ENCODE measurements around the gene RNF213.

RNF213 gene

GRCh38 chr17:80229011-80229410 lies 31.6 kb upstream of the RNF213 start:
- H3K4me1 ChIP-seq (ENCODE audit: control insufficient read depth, insufficient read depth, low read depth, low read length): peaks cover 8% of the 10 kb centered on the region
- H3K18ac ChIP-seq (ENCODE audit: low read depth in 1 of 2, low read length in 2 of 2): no peak overlapping the region
- H3K27me3 ChIP-seq (ENCODE audit: control insufficient read depth in 1 of 2, insufficient read depth in 1 of 2, low read length in 2 of 2): no peaks in the 10 kb centered on the region
- H3K9ac ChIP-seq (ENCODE audit: low read length): no peak overlapping the region
- H3K14ac ChIP-seq (ENCODE audit: low read length in 2 of 2): no peak overlapping the region
- no peak for DNase-seq
- H2BK5ac ChIP-seq (ENCODE audit: low read depth, low read length, poor library complexity, severe bottlenecking): no peak overlapping the region
- H3K4me2 ChIP-seq (ENCODE audit: low read length, poor library complexity, severe bottlenecking): no peak overlapping the region
- no peak overlapping the region for H2AK5ac ChIP-seq (ENCODE audit: low read length, severe bottlenecking)
- no peak overlapping the region for H2BK15ac ChIP-seq (ENCODE audit: low read depth, poor library complexity, severe bottlenecking)
- peaks cover 54 to 57% of the 10 kb centered on the region in 2 experiments for H3K36me3 ChIP-seq (ENCODE audit: control insufficient read depth in 1 of 2, insufficient read depth in 2 of 2, low read depth in 1 of 2, low read length in 2 of 2)
- no peak overlapping the region for H3K4me3 ChIP-seq (ENCODE audit: insufficient read depth in 1 of 2, low read depth in 1 of 2, low read length in 2 of 2)
- no peak overlapping the region for H4K91ac ChIP-seq (ENCODE audit: low read length)
- no peak overlapping the region for H3K27ac ChIP-seq (ENCODE audit: low read length, poor library complexity, severe bottlenecking)
- no peak overlapping the region for H3K4ac ChIP-seq (ENCODE audit: low read depth in 1 of 2, low read length in 2 of 2)
- no peak overlapping the region for H2BK120ac ChIP-seq (ENCODE audit: low read depth, low read length)
- H4K8ac ChIP-seq (ENCODE audit: low read length): no peak overlapping the region
- 94% methylated on average over 4 of the region's 4 CpGs for WGBS
- no peak overlapping the region for H3K23ac ChIP-seq (ENCODE audit: low read length in 2 of 2)
- peaks cover 26% of the 10 kb centered on the region for H3K9me3 ChIP-seq (ENCODE audit: control insufficient read depth, low read length)
- no peak overlapping the region for H2BK12ac ChIP-seq (ENCODE audit: low read length in 2 of 2)
- H3K79me1 ChIP-seq (replicated peaks; ENCODE audit: low read length, poor library complexity, severe bottlenecking): peaks cover 6% of the 10 kb centered on the region
- H2AFZ ChIP-seq (ENCODE audit: low read depth, low read length): no peak overlapping the region

- H4K8ac ChIP-seq (ENCODE audit: low read length): no peak overlapping the region
- H3K36me3 ChIP-seq (ENCODE audit: control insufficient read depth in 1 of 2, insufficient read depth in 2 of 2, low read depth in 1 of 2, low read length in 2 of 2): peaks cover 53 to 81% of the 10 kb centered on the region in 2 experiments
- H3K14ac ChIP-seq (ENCODE audit: low read length in 2 of 2): no peak overlapping the region
- no CpG with 5 or more reads among the region's 1 CpG for WGBS
- H3K9me3 ChIP-seq (ENCODE audit: control insufficient read depth, low read length): peaks cover 34% of the 10 kb centered on the region
- no peak overlapping the region for H3K27ac ChIP-seq (ENCODE audit: low read length, poor library complexity, severe bottlenecking)
- H3K79me1 ChIP-seq (replicated peaks; ENCODE audit: low read length, poor library complexity, severe bottlenecking): peaks cover 8% of the 10 kb centered on the region
- no peak overlapping the region for H3K9ac ChIP-seq (ENCODE audit: low read length)
- no peak overlapping the region for H2BK120ac ChIP-seq (ENCODE audit: low read depth, low read length)
- H2AK5ac ChIP-seq (ENCODE audit: low read length, severe bottlenecking): no peak overlapping the region
- H3K4me3 ChIP-seq (ENCODE audit: insufficient read depth in 1 of 2, low read depth in 1 of 2, low read length in 2 of 2): no peak overlapping the region
- H3K4ac ChIP-seq (ENCODE audit: low read depth in 1 of 2, low read length in 2 of 2): no peak overlapping the region
- peaks cover 3% of the 10 kb centered on the region for H3K4me1 ChIP-seq (ENCODE audit: control insufficient read depth, insufficient read depth, low read depth, low read length)
- H3K23ac ChIP-seq (ENCODE audit: low read length in 2 of 2): no peak overlapping the region
- H2BK5ac ChIP-seq (ENCODE audit: low read depth, low read length, poor library complexity, severe bottlenecking): no peak overlapping the region
- no peak overlapping the region for H2BK12ac ChIP-seq (ENCODE audit: low read length in 2 of 2)
- no peak overlapping the region for H3K18ac ChIP-seq (ENCODE audit: low read depth in 1 of 2, low read length in 2 of 2)
- DNase-seq: no peak
- H4K91ac ChIP-seq (ENCODE audit: low read length): no peak overlapping the region
- H3K4me2 ChIP-seq (ENCODE audit: low read length, poor library complexity, severe bottlenecking): no peak overlapping the region
- H2BK15ac ChIP-seq (ENCODE audit: low read depth, poor library complexity, severe bottlenecking): no peak overlapping the region
- H3K27me3 ChIP-seq (ENCODE audit: control insufficient read depth in 1 of 2, insufficient read depth in 1 of 2, low read length in 2 of 2): no peaks in the 10 kb centered on the region
- H2AFZ ChIP-seq (ENCODE audit: low read depth, low read length): no peak overlapping the region
These were observed 28.2 kb upstream of the RNF213 start for GRCh38 chr17:80232438-80232837.

GRCh38 chr17:80233202-80233601 lies 27.4 kb upstream of the RNF213 start:
- Histone ChIP-seq H3K23ac (ENCODE audit: low read length in 2 of 2) (no peak overlapping the region), H3K4me1 (ENCODE audit: control insufficient read depth, insufficient read depth, low read depth, low read length) (no peaks in the 10 kb centered on the region), H3K4me3 (ENCODE audit: insufficient read depth in 1 of 2, low read depth in 1 of 2, low read length in 2 of 2) (no peak overlapping the region), H3K18ac (ENCODE audit: low read depth in 1 of 2, low read length in 2 of 2) (no peak overlapping the region), H3K27ac (ENCODE audit: low read length, poor library complexity, severe bottlenecking) (no peak overlapping the region), H3K27me3 (ENCODE audit: control insufficient read depth in 1 of 2, insufficient read depth in 1 of 2, low read length in 2 of 2) (no peaks in the 10 kb centered on the region), H4K91ac (ENCODE audit: low read length) (no peak overlapping the region), H2BK120ac (ENCODE audit: low read depth, low read length) (no peak overlapping the region), H2AFZ (ENCODE audit: low read depth, low read length) (no peak overlapping the region), H4K8ac (ENCODE audit: low read length) (no peak overlapping the region), H3K36me3 (ENCODE audit: control insufficient read depth in 1 of 2, insufficient read depth in 2 of 2, low read depth in 1 of 2, low read length in 2 of 2) (peaks cover 55 to 83% of the 10 kb centered on the region in 2 experiments), H3K4me2 (ENCODE audit: low read length, poor library complexity, severe bottlenecking) (no peak overlapping the region), H3K9me3 (ENCODE audit: control insufficient read depth, low read length) (peaks cover 34% of the 10 kb centered on the region), H2BK12ac (ENCODE audit: low read length in 2 of 2) (no peak overlapping the region), H3K79me1 (replicated peaks; ENCODE audit: low read length, poor library complexity, severe bottlenecking) (peaks cover 8% of the 10 kb centered on the region), H3K9ac (ENCODE audit: low read length) (no peak overlapping the region), H2BK5ac (ENCODE audit: low read depth, low read length, poor library complexity, severe bottlenecking) (no peak overlapping the region), H3K4ac (ENCODE audit: low read depth in 1 of 2, low read length in 2 of 2) (no peak overlapping the region), H2AK5ac (ENCODE audit: low read length, severe bottlenecking) (no peak overlapping the region), H3K14ac (ENCODE audit: low read length in 2 of 2) (no peak overlapping the region), H2BK15ac (ENCODE audit: low read depth, poor library complexity, severe bottlenecking) (no peak overlapping the region)
- 94% methylated on average over 2 of the region's 3 CpGs for WGBS
- DNase-seq: no peak

- Histone ChIP-seq H2BK120ac (ENCODE audit: low read depth, low read length) (no peak overlapping the region), H4K8ac (ENCODE audit: low read length) (no peak overlapping the region), H3K4me1 (ENCODE audit: control insufficient read depth, insufficient read depth, low read depth, low read length) (no peaks in the 10 kb centered on the region), H3K4ac (ENCODE audit: low read depth in 1 of 2, low read length in 2 of 2) (no peak overlapping the region), H2BK15ac (ENCODE audit: low read depth, poor library complexity, severe bottlenecking) (no peak overlapping the region), H3K18ac (ENCODE audit: low read depth in 1 of 2, low read length in 2 of 2) (no peak overlapping the region), H2AK5ac (ENCODE audit: low read length, severe bottlenecking) (no peak overlapping the region), H3K9ac (ENCODE audit: low read length) (no peak overlapping the region), H4K91ac (ENCODE audit: low read length) (no peak overlapping the region), H3K9me3 (ENCODE audit: control insufficient read depth, low read length) (peaks cover 27% of the 10 kb centered on the region), H2BK12ac (ENCODE audit: low read length in 2 of 2) (no peak overlapping the region), H2AFZ (ENCODE audit: low read depth, low read length) (no peak overlapping the region), H3K4me2 (ENCODE audit: low read length, poor library complexity, severe bottlenecking) (no peak overlapping the region), H3K79me1 (replicated peaks; ENCODE audit: low read length, poor library complexity, severe bottlenecking) (peaks cover 6% of the 10 kb centered on the region), H2BK5ac (ENCODE audit: low read depth, low read length, poor library complexity, severe bottlenecking) (no peak overlapping the region), H3K14ac (ENCODE audit: low read length in 2 of 2) (no peak overlapping the region), H3K36me3 (ENCODE audit: control insufficient read depth in 1 of 2, insufficient read depth in 2 of 2, low read depth in 1 of 2, low read length in 2 of 2) (peaks cover 48 to 79% of the 10 kb centered on the region in 2 experiments), H3K27ac (ENCODE audit: low read length, poor library complexity, severe bottlenecking) (no peak overlapping the region), H3K27me3 (ENCODE audit: control insufficient read depth in 1 of 2, insufficient read depth in 1 of 2, low read length in 2 of 2) (no peaks in the 10 kb centered on the region), H3K4me3 (ENCODE audit: insufficient read depth in 1 of 2, low read depth in 1 of 2, low read length in 2 of 2) (no peak overlapping the region), H3K23ac (ENCODE audit: low read length in 2 of 2) (no peak overlapping the region)
- no peak for DNase-seq
- 87% methylated on average over 17 of the region's 17 CpGs for WGBS
These were observed 23.7 kb upstream of the RNF213 start for GRCh38 chr17:80236911-80237310.
